ENCODE results near the gene FOXM1. TPM values are rescaled to one million over a fixed set of nuclear protein-coding genes. Genes with fewer than 3 reads are reported as not detected.
A peak's percentile ranks its signal among the peaks of the same experiment; 100 is the strongest.

Gene FOXM1
- total RNA-seq, result under 1 TPM; 0.24 to 0.79 TPM
- long read RNA-seq, donor 1, result 0 reads
- long read RNA-seq, donor 2, partial matches to known transcripts, result 0 of 1 reads
- long read RNA-seq, donor 2, other reads (novel, unspliced or antisense), result 1 of 1 reads

DNA sequence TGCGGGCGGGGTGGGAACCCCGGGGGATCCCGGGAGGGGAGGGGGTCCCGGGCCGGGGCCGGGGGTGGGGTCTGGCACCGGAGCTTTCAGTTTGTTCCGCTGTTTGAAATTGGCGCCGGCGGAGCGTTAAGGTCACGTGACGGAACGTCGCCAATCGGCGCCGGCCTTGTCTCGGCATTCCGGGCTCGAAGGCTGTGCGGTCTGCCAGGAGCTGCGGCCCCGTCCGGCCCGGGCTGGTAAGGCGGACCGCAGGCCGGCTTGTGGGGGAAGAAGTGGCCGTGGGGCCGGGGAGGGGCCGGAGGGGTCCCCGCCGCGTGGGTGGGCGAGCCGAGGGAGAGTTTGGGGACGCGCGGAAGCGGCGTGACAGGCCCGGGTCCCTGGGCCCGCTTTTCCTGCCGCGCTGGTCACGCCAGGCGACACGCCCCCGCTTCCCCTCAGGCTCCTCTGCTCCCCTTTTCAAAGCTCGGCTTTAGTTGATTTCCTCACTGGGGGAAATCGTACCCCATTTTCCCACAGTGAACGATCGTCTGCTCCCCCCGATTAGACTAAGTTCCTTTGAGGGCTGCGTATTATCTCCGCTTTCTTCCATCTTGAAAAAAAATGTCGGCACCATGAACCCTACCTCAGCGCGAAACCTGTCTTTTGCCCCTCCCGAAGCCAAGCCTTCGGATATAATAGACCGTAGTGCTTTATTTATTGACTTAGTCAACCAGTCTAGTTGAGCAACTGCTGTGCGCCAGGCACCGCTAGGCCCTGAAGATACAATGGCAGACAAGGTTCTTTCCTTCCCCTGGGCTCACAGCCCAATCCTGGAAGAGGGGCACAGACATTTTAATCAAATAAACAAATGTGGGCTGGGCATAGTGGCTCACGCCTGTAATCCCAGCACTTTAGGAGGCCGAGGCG is at the start of gene FOXM1, which contains the start of gene RHNO1:
Gene FOXM1 (minus strand): TSS at position 128 of the 906 bp plus-strand sequence. CDS start 2,696 bp downstream, outside the sequence.
Gene RHNO1 (plus strand): TSS at position 177 of the 906 bp plus-strand sequence. CDS start 8,144 bp downstream, outside the sequence.
- peak; percentile 98 for DNase-seq (ENCODE audit: low spot score)
- intact Hi-C loops (cut with DNase I), result no loop called here

DNA sequence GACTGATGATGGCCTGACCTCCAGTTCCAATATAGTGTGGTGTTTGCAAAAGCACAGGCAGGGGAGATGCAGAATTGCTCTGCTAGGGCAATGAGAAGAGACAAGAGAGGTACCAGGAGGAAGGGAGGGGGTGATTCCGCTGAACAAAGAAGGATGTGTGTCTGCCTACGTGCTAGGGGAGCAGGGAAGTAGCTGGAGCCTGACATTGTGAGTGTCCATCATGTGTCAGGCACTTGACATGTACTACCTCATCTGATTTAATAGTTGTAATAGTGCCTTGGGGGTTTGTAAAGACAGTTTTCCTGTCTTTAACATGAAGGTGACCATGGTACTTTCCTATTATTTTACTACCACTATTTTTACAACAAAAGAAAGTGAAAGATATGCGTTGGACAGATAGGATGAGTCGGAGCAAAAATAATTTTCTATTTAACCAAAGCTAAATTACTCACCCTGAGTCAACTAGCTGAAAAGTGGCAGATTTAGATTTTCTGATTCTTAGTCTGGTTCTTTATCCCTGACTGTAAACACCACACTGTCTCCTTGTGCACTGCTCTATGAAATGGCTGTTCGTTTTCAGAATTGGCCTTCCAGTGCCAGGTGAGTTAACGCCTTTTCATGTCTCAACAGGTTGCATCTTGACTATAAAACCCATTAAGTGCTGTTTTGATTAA is 48.5 kb upstream of the FOXM1 start:
- intact Hi-C loops (cut with DNase I), result no loop called here
- no peak for DNase-seq (ENCODE audit: low spot score)

GRCh38 chr12:2924019-2924418 is 47.0 kb upstream of the FOXM1 start:
- intact Hi-C loops (cut with DNase I), result no loop called here
- DNase-seq (ENCODE audit: low spot score), result no peak

DNA sequence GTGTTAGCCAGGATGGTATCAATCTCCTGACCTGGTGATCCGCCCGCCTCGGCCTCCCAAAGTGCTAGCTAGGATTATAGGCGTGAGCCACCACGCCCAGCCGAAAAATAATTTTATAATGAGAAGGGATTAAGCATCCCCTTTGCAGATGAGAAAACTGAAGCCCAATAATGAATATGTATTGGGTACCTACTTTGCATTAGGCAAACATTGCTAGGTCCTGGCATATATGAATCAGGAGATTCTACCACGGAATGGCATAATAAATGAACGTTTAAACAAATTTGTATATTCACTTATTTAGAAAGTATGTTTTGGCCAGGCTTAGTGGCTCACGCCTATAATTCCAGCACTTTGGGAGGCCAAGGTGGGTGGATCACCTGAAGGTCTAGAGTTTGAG is 46.1 kb upstream of the FOXM1 start:
- DNase-seq (ENCODE audit: low spot score), result no peak
- intact Hi-C loops (cut with DNase I), result no loop called here

- intact Hi-C loops (cut with DNase I), result no loop called here
- DNase-seq (ENCODE audit: low spot score), result no peak
Observed at GRCh38 chr12:2922329-2922728, 45.4 kb upstream of the FOXM1 start.

DNA sequence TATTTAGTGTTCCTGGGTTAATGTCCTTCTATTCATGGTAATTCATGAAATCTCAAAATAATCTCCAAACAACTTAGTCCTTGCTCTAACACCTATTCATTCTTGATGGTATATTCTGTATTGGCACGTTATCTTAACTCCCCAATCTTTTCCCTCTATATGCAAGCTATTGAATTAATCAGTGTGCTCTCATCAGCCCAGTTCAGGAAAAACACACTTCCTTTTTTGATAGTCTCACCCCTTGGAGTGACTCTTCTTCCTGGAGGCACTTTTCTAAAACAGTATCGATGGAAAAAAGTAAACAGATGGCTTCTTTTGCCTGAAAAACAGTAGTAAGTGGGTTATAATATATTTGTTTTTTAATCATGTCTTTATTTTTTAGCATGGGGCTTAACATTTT is 42.3 kb upstream of the FOXM1 start:
- DNase-seq (ENCODE audit: low spot score), result no peak
- intact Hi-C loops (cut with DNase I), result no loop called here

- DNase-seq (ENCODE audit: low spot score), result no peak
- intact Hi-C loops (cut with DNase I), result no loop called here
Observed at GRCh38 chr12:2912216-2912575, 35.2 kb upstream of the FOXM1 start.

GRCh38 chr12:2904260-2904659 is 27.3 kb upstream of the FOXM1 start:
- intact Hi-C loops (cut with DNase I), result no loop called here
- no peak for DNase-seq (ENCODE audit: low spot score)

DNA sequence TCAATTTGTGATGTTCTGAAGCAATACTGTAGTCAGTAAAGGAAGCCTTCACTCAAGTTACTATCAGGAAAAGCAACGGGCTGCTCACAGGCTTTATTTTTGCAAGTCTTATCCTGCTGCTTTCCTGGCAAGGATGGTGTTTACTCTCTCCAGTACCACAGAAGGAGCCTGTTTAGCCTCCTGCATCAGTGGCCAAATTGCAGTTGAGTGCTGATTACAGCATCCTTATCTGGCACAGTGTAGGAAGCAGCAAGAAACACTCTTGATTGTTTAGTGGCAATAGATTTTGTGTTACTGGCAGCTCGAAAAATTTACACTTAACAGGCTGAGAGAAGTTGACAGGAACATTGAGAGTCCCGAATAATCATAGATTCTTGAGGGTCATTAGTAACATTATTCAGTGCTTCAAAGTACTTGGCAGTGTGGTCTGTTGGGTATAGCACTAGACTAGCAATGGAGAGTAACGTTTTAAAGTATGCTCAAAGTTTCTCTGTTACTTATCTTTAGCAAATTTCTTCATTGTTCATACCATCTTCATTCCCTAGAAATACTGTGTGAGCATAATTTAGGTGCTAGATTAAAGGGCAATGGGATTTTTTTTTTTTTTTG is 25.4 kb upstream of the FOXM1 start:
- no peak for DNase-seq (ENCODE audit: low spot score)
- intact Hi-C loops (cut with DNase I), result no loop called here

DNA sequence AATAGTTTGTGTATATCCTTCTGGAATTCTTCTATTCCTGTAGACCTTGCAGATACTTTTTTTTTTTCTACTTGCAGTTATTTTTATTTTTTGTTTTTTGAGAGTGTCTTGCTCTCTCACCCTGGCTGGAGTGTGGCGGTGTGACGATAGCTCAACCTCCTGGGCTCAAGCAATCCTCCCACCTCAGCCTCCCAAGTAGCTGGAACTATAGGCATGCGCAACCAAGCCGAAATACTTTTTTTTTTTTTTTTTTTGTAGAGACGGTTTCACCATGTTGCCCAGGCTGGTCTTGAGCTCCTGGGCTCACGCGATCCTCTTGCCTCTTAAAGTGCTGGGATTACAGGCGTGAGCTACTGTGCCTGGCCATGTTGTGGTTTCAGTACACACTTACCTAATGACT is 23.7 kb upstream of the FOXM1 start:
- intact Hi-C loops (cut with DNase I), result no loop called here
- no peak for DNase-seq (ENCODE audit: low spot score)

- intact Hi-C loops (cut with DNase I), result no loop called here
Observed at GRCh38 chr12:2897418-2897817, 20.4 kb upstream of the FOXM1 start.

DNA sequence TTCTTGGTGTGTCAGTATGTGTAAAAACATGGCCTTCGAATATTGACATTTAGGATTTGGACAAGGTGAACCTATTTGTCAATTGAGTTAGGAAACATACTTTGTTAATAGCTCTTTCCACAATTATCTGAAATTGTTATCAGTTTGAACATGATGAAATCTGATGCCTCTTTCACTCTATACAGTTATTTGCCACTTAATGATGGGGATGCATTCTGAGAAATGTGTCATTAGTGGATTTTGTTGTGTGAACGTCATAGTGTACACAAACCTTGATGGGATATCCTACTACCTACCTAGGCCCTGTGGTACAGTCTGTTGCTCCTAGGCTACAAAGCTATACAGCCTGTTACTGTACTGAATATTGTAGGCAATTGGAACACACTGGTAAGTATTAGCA is 18.5 kb upstream of the FOXM1 start:
- intact Hi-C loops (cut with DNase I), result no loop called here

More at GRCh38 chr12:2897418-2897817, 20.4 kb upstream of the FOXM1 start:
- DNase-seq (ENCODE audit: low spot score), result no peak

DNA sequence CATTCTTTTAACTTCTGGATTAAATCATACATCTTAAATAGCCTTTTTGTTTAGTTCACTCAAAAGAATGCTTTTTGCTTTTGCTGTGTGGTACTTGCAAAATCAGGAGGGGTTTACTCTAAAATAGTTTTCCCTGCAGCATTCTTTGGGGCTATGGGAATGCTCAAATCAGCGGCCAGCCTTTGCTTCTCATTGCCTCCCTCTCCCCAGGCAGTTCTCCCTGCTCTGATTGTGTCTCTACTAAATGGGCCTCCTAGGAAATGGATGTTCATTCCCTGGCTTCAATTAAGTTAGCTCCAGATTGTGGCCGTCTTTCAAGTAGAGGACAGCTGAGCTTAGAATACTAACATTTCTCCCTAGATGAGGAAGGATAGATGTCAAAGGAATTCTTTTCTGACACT is 18.1 kb upstream of the FOXM1 start:
- no peak for DNase-seq (ENCODE audit: low spot score)
- intact Hi-C loops (cut with DNase I), result no loop called here

More for the DNA sequence above, 18.5 kb upstream of the FOXM1 start:
- DNase-seq (ENCODE audit: low spot score), result no peak

- intact Hi-C loops (cut with DNase I), result no loop called here
- DNase-seq (ENCODE audit: low spot score), result no peak
Observed at GRCh38 chr12:2893007-2893406, 16.0 kb upstream of the FOXM1 start.

GRCh38 chr12:2892246-2892645 is 15.3 kb upstream of the FOXM1 start:
- intact Hi-C loops (cut with DNase I), result no loop called here

GRCh38 chr12:2891240-2892053 is 14.5 kb upstream of the FOXM1 start:
- intact Hi-C loops (cut with DNase I), result no loop called here
- peak; percentile 58 for DNase-seq (ENCODE audit: low spot score)

More at GRCh38 chr12:2892246-2892645, 15.3 kb upstream of the FOXM1 start:
- no peak for DNase-seq (ENCODE audit: low spot score)

DNA sequence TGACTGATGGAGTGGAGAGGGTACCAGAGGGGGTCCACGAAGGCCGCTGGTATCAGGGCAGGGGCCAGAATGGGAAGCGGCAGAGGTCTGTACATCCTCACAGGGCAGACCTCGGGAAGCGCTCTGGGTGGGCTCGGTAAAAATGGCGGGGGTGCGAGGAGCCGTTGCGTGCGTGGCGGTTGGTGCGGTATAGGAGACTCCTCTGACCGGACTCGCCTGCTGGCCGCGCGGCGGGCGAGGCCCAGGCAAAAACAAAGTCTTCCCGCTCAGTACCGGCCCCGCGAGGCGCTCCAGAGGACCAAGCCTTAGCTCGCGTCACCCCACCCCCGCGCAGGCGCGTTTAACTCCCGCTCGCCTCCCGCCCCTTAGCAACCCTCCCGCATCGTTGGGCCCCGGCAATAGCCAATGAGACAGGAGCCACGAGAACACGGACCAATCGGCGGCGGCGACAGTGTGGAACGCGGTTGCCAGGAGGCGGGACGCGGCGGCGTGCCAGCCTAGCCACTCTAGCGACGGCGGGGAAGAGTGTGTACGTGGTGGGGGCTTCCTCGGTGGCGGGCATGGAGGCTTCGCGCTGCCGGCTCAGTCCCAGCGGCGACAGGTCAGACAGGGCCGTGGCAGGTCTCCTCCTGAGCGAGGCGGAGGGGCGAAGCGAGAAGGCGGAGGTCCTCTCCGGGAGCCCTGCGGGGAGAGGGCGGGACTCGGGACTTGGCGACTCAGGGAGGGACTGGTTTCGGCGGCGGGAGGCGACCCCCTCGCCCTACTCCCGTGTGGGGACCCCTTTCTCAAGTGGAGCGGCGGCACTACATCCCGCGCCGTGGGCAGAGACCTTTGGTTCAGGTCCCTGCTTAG is 13.6 kb upstream of the FOXM1 start, which contains the start of gene TULP3:
Gene TULP3 (plus strand): TSS at position 504 of the 852 bp plus-strand sequence. CDS start 57 bp downstream, at position 561.
- intact Hi-C loops (cut with DNase I), result no loop called here
- DNase-seq (ENCODE audit: low spot score), result peak; percentile 100

DNA sequence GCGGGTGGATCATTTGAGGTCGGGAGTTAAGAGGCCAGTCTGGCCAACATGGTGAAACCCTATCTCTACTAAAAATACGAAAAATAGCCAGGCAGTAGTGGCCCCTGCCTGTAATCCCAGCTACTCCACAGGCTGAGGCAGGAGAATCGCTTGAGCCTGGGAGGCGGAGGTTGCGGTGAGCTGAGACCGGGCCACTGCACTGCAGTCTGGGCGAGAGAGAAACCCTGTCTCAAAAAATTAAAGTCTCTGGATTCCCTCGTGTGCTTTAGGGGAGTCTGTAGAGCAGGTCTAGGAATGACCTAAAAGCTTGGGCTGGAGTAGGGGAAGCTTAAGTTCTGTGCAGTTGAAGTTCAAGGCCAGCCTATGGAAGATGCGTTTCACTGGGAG is 13.0 kb upstream of the FOXM1 start:
- peak; percentile 49 for DNase-seq (ENCODE audit: low spot score)
- intact Hi-C loops (cut with DNase I), result no loop called here

Data from posterior vena cava (tissue), 2 donors.